ENCODE data around the gene GRM8.
"Not testable (repeated sequence)": the region's sequence is repeated elsewhere in the genome, so short reads cannot be mapped to it uniquely, and the experiment has no call there.

Gene GRM8

DNA sequence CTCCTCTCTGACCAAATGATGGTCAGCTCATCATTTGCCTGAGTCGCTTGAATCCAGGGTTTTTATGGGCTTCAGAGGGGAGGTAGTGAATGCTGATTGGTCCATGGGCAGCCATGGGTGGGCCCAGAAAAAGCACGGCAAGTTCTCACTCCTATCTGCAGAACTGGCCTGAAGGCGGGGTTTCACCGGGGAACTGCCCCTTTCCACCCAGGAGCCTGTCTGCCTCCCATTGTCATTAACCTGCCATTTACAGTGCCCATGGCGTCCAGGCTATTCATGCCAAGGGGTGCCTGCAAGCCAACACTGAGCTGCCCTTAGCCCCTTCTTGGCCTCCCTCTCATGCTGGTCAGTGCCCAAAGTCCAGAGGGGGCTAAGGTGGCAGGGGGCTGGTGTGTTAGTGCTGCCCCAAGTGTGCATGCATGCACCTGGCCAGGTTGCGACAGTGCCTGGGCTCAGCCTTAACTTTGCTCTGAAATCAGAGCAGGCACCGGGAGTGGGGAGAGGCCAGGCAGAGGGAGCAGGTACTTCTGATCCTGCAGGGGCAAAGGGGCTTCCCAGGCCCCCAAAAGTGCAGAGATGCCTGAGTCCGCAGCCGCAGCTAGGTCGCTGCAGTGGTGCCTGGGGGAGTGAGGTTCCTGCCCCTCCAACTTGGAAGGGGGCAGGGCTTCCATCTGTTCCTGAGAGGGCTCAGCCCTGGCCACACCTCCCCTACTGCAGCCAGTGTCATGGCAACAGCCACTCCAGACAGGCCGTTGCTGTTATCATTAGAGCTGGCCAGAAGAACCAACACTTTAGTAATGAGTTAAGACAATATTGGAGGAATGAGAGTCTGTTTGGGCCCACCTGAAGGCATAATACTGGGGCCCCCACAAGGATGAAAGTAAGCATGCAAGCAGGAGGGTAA is 561.6 kb downstream of the GRM8 start:
- Histone ChIP-seq H3K9me3 (ENCODE audit: control insufficient read depth, insufficient read depth, low read length) (no peaks in the 10 kb centered on the region; the same call in 1 of the 2 replicates), H3K27me3 (ENCODE audit: control insufficient read depth, insufficient read depth, low read length) (no peaks in the 10 kb centered on the region), H3K36me3 (ENCODE audit: control insufficient read depth, insufficient read depth, low read length) (peaks cover 2% of the 10 kb centered on the region; the same call in 1 of the 2 replicates), H3K4me3 (ENCODE audit: low read length) (no peak overlapping the region), H3K4me1 (ENCODE audit: control insufficient read depth, insufficient read depth, low read length) (no peaks in the 10 kb centered on the region), H3K27ac (ENCODE audit: low read length) (no peak overlapping the region)
- DNase-seq (ENCODE audit: low read depth, low spot score): no peak
- WGBS (ENCODE audit: insufficient coverage, insufficient read length): no CpG with 5 or more reads among the region's 11 CpGs

- Histone ChIP-seq H3K27ac (ENCODE audit: low read length) (no peak overlapping the region), H3K27me3 (ENCODE audit: control insufficient read depth, insufficient read depth, low read length) (no peaks in the 10 kb centered on the region), H3K9me3 (ENCODE audit: control insufficient read depth, insufficient read depth, low read length) (no peaks in the 10 kb centered on the region; the same call in 1 of the 2 replicates), H3K36me3 (ENCODE audit: control insufficient read depth, insufficient read depth, low read length) (peaks cover 2% of the 10 kb centered on the region; the same call in 1 of the 2 replicates), H3K4me1 (ENCODE audit: control insufficient read depth, insufficient read depth, low read length) (no peaks in the 10 kb centered on the region), H3K4me3 (ENCODE audit: low read length) (no peak overlapping the region)
- WGBS (ENCODE audit: insufficient coverage, insufficient read length): no CpG with 5 or more reads among the region's 15 CpGs
- no peak for DNase-seq (ENCODE audit: low read depth, low spot score)
Measured at GRCh38 chr7:126690104-126690503, 562.6 kb downstream of the GRM8 start.

DNA sequence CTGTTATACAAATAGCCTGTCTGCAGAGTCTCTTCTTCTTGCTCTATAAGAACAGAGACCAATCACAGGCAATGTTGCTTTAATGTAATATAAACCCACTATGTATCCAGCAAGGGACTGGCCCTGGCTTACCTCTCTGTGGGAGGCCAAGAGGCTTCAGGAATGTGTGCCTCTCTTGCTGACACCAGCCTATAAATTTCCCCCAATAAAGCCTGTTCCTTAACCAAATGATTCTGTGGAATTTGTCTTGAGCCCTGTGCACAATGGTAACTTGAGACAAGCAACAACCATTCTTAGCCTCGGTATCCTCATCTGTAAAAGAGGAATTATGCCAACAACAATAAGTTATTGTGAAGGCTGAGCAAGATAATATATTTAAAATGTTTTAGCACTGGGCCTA is 563.7 kb downstream of the GRM8 start:
- Histone ChIP-seq H3K4me1 (ENCODE audit: control insufficient read depth, insufficient read depth, low read length) (no peaks in the 10 kb centered on the region), H3K9me3 (ENCODE audit: control insufficient read depth, insufficient read depth, low read length) (no peaks in the 10 kb centered on the region; the same call in 1 of the 2 replicates), H3K27ac (ENCODE audit: low read length) (no peak overlapping the region), H3K36me3 (ENCODE audit: control insufficient read depth, insufficient read depth, low read length) (peaks cover 2% of the 10 kb centered on the region; the same call in 1 of the 2 replicates), H3K27me3 (ENCODE audit: control insufficient read depth, insufficient read depth, low read length) (no peaks in the 10 kb centered on the region), H3K4me3 (ENCODE audit: low read length) (no peak overlapping the region)
- WGBS (ENCODE audit: insufficient coverage, insufficient read length): no CpG with 5 or more reads among the region's 1 CpG
- no peak for DNase-seq (ENCODE audit: low read depth, low spot score)

GRCh38 chr7:126686474-126686873 is 566.3 kb downstream of the GRM8 start:
- WGBS (ENCODE audit: insufficient coverage, insufficient read length): no CpG with 5 or more reads among the region's 5 CpGs
- peaks cover 2% of the 10 kb centered on the region; the same call in 1 of the 2 replicates for H3K36me3 ChIP-seq (ENCODE audit: control insufficient read depth, insufficient read depth, low read length)
- H3K9me3 ChIP-seq (ENCODE audit: control insufficient read depth, insufficient read depth, low read length): no peaks in the 10 kb centered on the region; the same call in 1 of the 2 replicates
- H3K27ac ChIP-seq (ENCODE audit: low read length): no peak overlapping the region
- no peak for DNase-seq (ENCODE audit: low read depth, low spot score)
- no peaks in the 10 kb centered on the region for H3K27me3 ChIP-seq (ENCODE audit: control insufficient read depth, insufficient read depth, low read length)
- no peaks in the 10 kb centered on the region for H3K4me1 ChIP-seq (ENCODE audit: control insufficient read depth, insufficient read depth, low read length)
- H3K4me3 ChIP-seq (ENCODE audit: low read length): no peak overlapping the region

GRCh38 chr7:126685596-126685995 is 567.1 kb downstream of the GRM8 start:
- Histone ChIP-seq H3K9me3 (ENCODE audit: control insufficient read depth, insufficient read depth, low read length) (no peaks in the 10 kb centered on the region; the same call in 1 of the 2 replicates), H3K4me3 (ENCODE audit: low read length) (no peak overlapping the region), H3K36me3 (ENCODE audit: control insufficient read depth, insufficient read depth, low read length) (peaks cover 2% of the 10 kb centered on the region; the same call in 1 of the 2 replicates), H3K27ac (ENCODE audit: low read length) (no peak overlapping the region), H3K4me1 (ENCODE audit: control insufficient read depth, insufficient read depth, low read length) (no peaks in the 10 kb centered on the region), H3K27me3 (ENCODE audit: control insufficient read depth, insufficient read depth, low read length) (no peaks in the 10 kb centered on the region)
- WGBS (ENCODE audit: insufficient coverage, insufficient read length): no CpG with 5 or more reads among the region's 10 CpGs
- DNase-seq (ENCODE audit: low read depth, low spot score): no peak

DNA sequence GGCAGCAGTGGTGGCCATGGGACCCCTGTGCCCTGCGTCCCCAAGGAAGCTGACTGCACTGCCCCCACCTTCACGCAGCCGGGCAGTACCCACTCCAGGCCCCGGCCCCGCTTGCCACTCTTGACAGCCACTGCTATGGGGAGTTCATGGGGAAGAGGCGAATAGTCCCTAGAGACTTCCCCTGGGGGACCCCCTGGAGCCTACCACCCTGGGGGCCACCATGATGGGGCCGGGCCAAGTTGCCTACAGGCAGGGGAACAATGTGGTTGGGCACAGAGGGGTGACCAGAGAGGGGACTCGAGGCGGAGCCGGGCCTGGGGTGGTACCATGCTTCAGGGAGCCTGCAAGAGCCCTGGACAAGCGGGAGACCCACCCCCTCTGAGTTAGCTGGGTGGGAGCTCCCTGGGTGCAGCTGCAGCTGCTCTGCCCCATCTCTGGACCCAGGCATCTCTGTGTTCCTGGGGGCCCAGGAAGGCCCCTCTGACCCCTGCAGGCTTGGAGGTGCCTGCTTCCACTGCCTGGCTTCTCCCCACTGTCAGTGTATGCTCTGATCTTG is 567.6 kb downstream of the GRM8 start:
- H3K27me3 ChIP-seq (ENCODE audit: control insufficient read depth, insufficient read depth, low read length): no peaks in the 10 kb centered on the region
- no peak overlapping the region for H3K27ac ChIP-seq (ENCODE audit: low read length)
- no peak overlapping the region for H3K4me3 ChIP-seq (ENCODE audit: low read length)
- H3K9me3 ChIP-seq (ENCODE audit: control insufficient read depth, insufficient read depth, low read length): no peaks in the 10 kb centered on the region; the same call in 1 of the 2 replicates
- no peak for DNase-seq (ENCODE audit: low read depth, low spot score)
- H3K4me1 ChIP-seq (ENCODE audit: control insufficient read depth, insufficient read depth, low read length): no peaks in the 10 kb centered on the region
- no CpG with 5 or more reads among the region's 11 CpGs for WGBS (ENCODE audit: insufficient coverage, insufficient read length)
- peaks cover 1% of the 10 kb centered on the region; the same call in 1 of the 2 replicates for H3K36me3 ChIP-seq (ENCODE audit: control insufficient read depth, insufficient read depth, low read length)

DNA sequence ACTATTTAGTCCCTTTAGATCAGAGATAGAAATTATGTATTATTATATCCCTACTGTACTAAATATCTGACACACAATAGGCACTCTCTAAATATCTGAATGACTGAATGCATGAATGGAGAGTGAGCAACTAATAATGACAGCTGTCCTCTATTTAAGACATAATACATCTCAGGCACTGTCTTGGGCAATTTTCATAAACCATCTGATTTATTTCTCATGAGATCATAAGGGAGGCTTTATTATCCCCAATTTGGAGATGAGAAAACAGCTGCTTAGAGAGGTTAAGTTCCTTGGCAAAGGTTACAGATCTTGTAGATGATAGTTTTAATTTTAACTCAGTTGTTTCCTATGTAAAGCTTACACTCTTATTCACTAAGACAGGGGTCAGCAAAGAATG is 570.6 kb downstream of the GRM8 start:
- Histone ChIP-seq H3K4me3 (ENCODE audit: low read length) (no peak overlapping the region), H3K9me3 (ENCODE audit: control insufficient read depth, insufficient read depth, low read length) (no peaks in the 10 kb centered on the region), H3K36me3 (ENCODE audit: control insufficient read depth, insufficient read depth, low read length) (no peaks in the 10 kb centered on the region), H3K27ac (ENCODE audit: low read length) (no peak overlapping the region), H3K4me1 (ENCODE audit: control insufficient read depth, insufficient read depth, low read length) (no peaks in the 10 kb centered on the region), H3K27me3 (ENCODE audit: control insufficient read depth, insufficient read depth, low read length) (no peaks in the 10 kb centered on the region)
- no peak for DNase-seq (ENCODE audit: low read depth, low spot score)

DNA sequence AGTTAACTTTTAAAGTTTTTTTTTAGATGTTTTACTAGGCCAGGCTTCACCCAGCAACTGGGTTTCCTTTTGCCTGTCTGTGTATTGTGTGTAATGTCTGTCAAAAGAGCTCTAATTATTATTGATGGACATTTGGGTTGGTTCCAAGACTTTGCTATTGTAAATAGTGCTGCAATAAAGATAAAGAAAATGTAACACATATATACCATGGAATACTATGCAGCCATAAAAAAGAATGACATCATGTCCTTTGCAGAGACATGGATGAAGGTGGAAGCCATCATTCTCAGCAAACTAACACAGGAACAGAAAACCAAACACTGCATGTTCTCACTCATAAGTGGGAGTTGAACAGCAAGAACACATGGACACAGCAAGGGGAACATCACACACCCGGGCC is 584.0 kb downstream of the GRM8 start:
- H3K27ac ChIP-seq (ENCODE audit: low read length); H3K9me3 ChIP-seq (ENCODE audit: control insufficient read depth, insufficient read depth, low read length); H3K4me1 ChIP-seq (ENCODE audit: control insufficient read depth, insufficient read depth, low read length); H3K27me3 ChIP-seq (ENCODE audit: control insufficient read depth, insufficient read depth, low read length); H3K4me3 ChIP-seq (ENCODE audit: low read length); H3K36me3 ChIP-seq (ENCODE audit: control insufficient read depth, insufficient read depth, low read length); DNase-seq (ENCODE audit: low read depth, low spot score): not testable (repeated sequence)
- no CpG with 5 or more reads among the region's 1 CpG for WGBS (ENCODE audit: insufficient coverage, insufficient read length)

DNA sequence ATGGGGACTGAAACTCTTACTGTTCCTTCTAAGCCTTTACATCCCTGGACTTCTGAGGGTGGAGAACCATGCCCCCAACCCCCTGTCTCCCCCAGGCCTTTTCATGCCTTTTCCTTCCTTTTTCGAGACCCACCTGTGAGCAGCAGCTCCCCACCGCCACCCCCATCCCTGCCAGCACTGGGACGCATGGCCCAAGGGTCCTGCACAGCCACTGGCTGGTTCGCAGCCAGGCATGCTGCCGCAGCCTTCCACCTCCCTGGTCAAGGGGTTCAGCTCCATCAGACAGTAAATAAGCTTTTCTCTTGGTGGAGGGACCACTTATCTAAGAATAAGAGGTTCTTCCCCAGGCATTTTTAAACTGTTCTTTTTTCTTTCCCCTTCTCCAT is 584.4 kb downstream of the GRM8 start:
- no peaks in the 10 kb centered on the region for H3K36me3 ChIP-seq (ENCODE audit: control insufficient read depth, insufficient read depth, low read length)
- no peak for DNase-seq (ENCODE audit: low read depth, low spot score)
- H3K9me3 ChIP-seq (ENCODE audit: control insufficient read depth, insufficient read depth, low read length): no peaks in the 10 kb centered on the region
- H3K27me3 ChIP-seq (ENCODE audit: control insufficient read depth, insufficient read depth, low read length): no peaks in the 10 kb centered on the region
- no peaks in the 10 kb centered on the region for H3K4me1 ChIP-seq (ENCODE audit: control insufficient read depth, insufficient read depth, low read length)
- no CpG with 5 or more reads among the region's 5 CpGs for WGBS (ENCODE audit: insufficient coverage, insufficient read length)
- no peak overlapping the region for H3K4me3 ChIP-seq (ENCODE audit: low read length)
- H3K27ac ChIP-seq (ENCODE audit: low read length): no peak overlapping the region

- DNase-seq (ENCODE audit: low read depth, low spot score): no peak
- no peak overlapping the region for H3K4me3 ChIP-seq (ENCODE audit: low read length)
- no CpG with 5 or more reads among the region's 14 CpGs for WGBS (ENCODE audit: insufficient coverage, insufficient read length)
Measured at GRCh38 chr7:126667742-126668366, 584.9 kb downstream of the GRM8 start.

More at GRCh38 chr7:126667742-126668366, 584.9 kb downstream of the GRM8 start:
- Histone ChIP-seq H3K27ac (ENCODE audit: low read length) (no peak overlapping the region), H3K9me3 (ENCODE audit: control insufficient read depth, insufficient read depth, low read length) (no peaks in the 10 kb centered on the region), H3K36me3 (ENCODE audit: control insufficient read depth, insufficient read depth, low read length) (no peaks in the 10 kb centered on the region), H3K27me3 (ENCODE audit: control insufficient read depth, insufficient read depth, low read length) (no peaks in the 10 kb centered on the region), H3K4me1 (ENCODE audit: control insufficient read depth, insufficient read depth, low read length) (no peaks in the 10 kb centered on the region)

Measured in iPS DF 6.9 (cell line).